NCI-H1436 (cell line): ENCODE measurements around the gene RPUSD1.
"Not testable (repeated sequence)": the region's sequence is repeated elsewhere in the genome, so short reads cannot be mapped to it uniquely, and the experiment has no call there.

Source experiments
- DNase-seq: peaks from one replicate; lab custom pipeline; 2025; lab: John Stamatoyannopoulos, UW

The RPUSD1 gene

GRCh38 chr16:787978-788398 is at the start of gene RPUSD1:
Gene RPUSD1 (minus strand): TSS chr16:788381. CDS start chr16:787737, 644 bp downstream.
- DNase-seq, result no peak

GRCh38 chr16:836822-837221 is 48.6 kb upstream of the RPUSD1 start:
- not testable (repeated sequence) for DNase-seq

- no peak for DNase-seq
These were observed 48.0 kb upstream of the RPUSD1 start for GRCh38 chr16:836221-836620.

GRCh38 chr16:835373-835772 is 47.2 kb upstream of the RPUSD1 start:
- DNase-seq, result no peak

- DNase-seq, result no peak
These were observed 45.2 kb upstream of the RPUSD1 start for GRCh38 chr16:833411-833810.

- no peak for DNase-seq
These were observed 44.6 kb upstream of the RPUSD1 start for GRCh38 chr16:832652-833336.

DNA sequence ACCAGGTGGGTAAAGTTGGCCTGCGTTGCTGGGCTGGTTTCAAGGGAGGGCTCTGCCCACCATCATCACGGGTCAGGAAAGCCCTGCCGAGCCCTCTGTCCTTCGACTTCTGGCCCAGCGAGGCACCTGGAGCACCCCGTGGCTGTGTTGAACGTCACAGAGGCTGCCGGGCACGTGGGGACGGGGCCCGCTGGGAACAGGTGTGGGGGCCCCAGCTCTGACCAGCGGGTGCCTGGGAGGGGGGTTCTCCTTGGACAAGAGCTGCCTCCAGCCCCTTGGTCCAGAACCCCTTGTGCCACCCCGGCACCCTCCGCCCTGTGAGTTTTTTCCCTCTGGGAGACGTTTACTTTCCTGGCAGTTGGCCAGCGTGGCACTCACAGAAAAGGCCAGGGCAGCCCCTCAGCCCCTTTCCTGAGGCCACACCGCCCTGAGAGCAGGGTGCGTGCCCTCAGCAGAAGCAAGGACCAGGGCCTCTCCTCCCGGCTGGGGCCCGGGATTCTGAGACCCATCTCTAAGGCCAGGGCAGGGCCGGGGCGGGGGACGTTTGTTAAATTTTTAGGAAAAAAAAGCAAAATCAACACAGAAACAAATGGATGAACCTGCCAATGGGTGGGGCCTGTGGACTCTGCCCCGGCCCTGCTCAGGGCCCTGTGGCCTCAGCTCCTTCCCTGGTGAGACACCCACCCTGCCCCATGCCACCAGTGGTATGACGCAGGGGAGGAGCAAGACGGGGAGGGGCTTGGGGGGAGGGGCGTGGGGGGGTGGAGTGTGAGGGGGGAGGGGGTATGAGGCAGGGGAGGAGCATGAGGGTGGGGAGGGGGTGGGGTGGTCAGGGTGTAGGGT is 43.6 kb upstream of the RPUSD1 start:
- no peak for DNase-seq

- DNase-seq, result no peak
These were observed 42.8 kb upstream of the RPUSD1 start for GRCh38 chr16:830871-831570.

DNA sequence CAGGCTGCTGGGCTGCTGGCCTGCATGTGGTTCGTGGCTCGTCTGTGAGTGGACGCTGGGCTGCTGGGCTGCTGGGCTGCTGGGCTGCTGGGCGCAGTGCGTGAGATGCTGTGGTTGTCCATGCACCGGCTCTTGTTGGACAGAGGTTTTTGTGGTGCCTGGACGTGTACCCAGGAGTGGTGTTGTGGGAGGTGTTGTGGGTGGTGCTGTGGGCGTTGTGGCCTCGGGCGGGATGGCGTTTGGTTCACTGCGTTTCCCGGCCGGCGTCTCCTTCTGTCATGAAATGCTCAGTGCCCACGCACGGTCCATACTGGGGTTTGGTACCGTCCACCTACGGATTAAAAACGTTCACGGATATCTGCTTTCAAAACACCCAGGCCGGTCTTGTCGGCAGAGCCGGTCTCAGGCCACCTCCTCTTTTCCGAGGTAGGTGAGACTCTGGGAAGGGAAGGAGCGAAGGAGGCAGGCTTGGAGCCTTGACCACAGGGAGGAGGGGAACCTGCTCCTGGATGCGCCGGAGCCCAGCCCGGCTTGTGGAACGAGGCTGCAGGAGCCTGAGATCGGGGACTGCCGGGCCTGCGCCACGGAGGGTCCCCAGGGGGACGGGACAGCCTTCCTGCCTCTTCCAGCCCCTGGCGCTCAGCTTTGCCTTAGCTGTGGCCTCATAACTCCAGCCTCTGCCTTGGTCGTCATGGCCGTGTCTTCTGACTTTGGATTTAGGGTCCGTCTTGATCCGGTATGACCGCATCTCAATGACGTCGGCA is 42.1 kb upstream of the RPUSD1 start:
- no peak for DNase-seq

DNA sequence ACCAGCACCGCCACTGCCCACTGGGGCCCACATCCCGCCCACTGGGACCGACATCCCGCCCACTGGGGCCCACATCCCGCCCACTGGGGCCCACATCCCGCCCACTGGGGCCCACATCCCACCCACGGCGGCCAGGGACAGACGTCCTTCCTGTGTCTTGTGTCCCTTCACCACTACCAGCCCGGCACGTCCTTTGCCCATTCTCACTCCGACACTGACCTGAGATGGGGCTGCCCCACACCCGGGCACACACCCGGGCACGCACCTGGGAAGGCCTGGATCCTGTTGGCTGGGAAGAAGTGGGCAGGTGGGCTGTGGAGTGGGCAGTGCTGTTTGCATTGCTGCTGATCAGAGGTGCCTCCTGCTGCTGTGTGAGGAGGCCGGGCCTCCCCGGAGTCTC is 40.7 kb upstream of the RPUSD1 start:
- DNase-seq, result no peak

GRCh38 chr16:827513-827912 is 39.3 kb upstream of the RPUSD1 start:
- DNase-seq, result no peak

- no peak for DNase-seq
These were observed 37.3 kb upstream of the RPUSD1 start for GRCh38 chr16:825341-826061.

DNA sequence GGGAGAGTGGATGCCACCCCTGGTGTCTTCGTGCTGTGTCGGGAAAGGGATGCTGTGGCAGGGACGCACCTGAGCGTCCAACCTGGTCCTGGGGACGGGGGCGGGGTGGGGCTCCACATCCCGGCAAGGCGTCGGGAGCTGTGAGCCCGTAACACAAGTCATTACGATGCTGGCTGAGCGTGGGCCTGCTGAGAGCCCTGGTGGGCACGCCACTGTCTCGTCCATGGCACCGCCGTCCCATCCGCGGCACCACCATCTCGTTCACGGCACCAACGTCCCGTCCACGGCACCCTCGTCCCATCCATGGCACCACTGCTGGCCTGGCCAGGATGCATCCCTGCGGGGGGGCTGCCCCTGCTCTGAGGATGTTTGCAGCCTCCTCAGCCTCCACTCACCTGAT is 36.4 kb upstream of the RPUSD1 start:
- DNase-seq, result no peak

DNA sequence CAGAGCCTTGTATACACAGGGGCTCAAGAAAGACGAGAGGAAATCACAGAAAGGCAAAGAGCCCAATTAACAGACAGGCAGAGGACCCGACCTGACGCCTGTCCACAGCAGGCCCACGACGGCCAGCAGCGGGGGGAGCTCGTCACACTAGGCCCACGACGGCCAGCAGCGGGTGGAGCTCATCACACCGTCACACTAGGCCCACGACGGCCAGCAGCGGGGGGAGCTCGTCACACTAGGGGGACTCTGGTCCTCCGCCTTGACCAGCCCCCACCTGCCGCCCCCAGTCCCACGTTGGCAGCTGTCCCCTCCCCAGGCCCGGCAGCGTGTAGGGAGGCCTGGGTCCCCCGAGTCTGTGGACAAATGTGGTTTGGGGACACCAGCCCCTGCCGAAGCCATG is 36.0 kb upstream of the RPUSD1 start:
- no peak for DNase-seq

DNA sequence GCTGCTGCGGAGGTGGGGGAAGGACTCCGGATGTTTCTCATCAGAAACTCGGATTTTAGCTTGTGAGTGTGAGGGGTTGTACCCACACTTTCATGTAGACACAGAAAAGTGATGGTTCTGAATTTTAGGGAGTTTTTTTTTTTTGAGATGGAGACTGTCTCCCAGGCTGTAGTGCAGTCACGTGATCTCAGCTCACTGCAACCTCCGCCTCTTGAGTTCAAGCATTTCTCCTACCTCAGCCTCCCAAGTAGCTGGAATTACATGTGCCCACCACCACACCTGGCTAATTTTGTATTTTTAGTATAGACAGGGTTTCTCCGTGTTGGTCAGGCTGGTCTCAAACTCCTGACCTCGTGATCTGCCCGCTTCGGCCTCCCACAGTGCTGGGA is 34.7 kb upstream of the RPUSD1 start:
- no peak for DNase-seq

- DNase-seq, result no peak
These were observed 34.2 kb upstream of the RPUSD1 start for GRCh38 chr16:822174-822908.

DNA sequence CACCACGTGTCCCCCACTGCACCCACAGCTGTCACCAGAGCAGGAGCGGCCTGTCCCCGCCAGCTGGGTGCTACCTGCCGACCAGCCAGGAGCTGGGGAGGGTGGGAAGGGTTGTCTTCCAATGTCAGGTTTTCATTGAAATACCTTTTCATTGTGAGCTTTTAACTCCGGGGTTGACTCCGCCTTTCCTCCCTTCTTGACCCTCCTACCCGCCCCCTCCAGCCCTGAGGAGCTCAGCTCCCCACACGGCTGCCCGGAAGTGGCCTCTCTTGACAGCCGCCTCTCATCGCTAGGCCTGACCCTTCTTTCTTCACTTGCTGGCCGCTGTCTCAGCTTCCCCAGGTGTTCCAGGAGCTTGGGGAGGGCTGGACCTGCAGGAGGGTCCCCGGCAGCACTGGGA is 33.6 kb upstream of the RPUSD1 start:
- no peak for DNase-seq

DNA sequence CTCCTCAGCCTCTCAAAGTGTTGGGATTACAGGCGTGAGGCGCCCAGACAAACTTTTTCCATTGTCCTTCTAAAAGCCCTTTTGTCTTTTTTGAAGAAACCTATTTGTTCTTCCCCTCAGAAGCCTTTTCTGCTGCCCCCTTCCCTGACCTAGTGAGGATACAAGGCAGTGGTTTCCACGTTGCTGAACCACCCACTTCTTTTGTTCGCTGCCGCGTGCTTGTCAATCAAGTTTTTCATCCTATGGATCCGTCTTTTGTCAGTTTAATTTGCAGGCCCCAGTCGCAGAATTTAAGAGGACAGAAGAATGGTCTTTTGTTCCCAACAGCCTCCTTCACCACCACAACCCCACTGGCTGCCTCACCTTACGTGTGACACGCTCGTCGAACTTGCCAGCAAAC is 32.6 kb upstream of the RPUSD1 start:
- DNase-seq, result no peak

DNA sequence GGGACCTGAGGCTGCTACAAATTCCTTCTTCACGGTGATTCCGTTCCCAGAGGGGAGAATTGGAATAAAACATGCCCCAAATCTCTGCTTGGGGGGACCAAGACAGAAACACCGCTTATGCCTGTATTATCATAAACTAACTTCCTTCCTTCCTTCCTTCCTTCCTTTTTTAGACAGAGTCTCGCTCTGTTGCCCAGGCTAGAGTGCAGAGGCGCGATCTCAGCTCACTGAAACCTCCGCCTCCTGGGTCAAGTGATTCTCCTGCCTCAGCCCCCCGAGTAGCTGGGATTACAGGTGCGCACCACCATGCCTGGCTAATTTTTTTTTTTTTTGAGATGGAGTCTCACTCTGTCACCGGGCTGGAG is 31.8 kb upstream of the RPUSD1 start:
- DNase-seq, result not testable (repeated sequence)

GRCh38 chr16:819336-820043 is 31.3 kb upstream of the RPUSD1 start:
- no peak for DNase-seq
